ENCODE measurements around the gene ZNF689.
A peak's percentile ranks its signal among the peaks of the same experiment; 100 is the strongest.
"Not testable (repeated sequence)": the region's sequence is repeated elsewhere in the genome, so short reads cannot be mapped to it uniquely, and the experiment has no call there.

ZNF689 gene

DNA sequence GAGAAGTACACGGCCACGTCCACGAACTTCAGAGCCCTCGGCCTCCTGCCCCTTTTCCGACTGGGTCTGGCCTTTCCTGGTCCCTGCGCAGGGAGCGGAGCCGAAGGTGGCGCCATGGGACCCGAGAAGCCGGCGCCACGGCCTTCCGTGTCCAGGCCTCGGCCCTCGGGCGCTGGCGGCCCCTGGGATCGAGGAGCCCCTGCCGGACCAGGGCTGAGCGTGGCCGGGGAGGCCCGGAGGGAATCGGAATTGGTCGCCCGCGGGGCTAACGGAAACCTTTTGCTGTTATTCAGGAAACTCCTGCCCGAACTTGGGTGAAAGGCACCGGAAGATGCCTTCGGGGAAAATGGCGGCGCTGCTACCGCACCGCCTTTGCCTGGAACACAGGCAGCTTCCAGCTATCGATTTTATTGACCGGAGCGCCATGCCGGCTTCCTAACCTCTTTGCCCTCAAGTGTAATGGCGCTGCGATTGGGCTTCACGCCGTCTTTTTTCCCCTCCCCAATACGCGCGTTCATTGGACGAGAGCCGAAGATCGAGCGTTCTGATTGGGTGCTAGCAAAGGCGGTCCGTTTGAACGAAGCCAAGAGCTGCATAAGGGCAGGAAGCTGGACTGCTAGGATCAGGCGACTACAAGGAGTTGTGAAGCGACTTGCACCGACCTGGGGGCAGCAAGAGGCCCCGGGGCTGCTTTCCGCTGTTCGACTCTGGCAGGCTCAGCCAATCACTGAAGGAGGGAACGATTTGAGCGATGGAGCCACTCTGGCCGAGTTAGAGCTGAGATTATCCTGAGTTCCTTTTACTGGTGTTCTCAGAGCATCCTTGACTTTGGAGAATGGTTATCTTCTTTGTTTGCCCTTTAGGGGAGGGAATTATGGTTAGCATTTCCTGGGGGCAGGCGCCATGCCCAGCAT is at the start of gene ZNF689:
Gene ZNF689 (minus strand): TSS at position 464 of the 914 bp plus-strand sequence. CDS start 348 bp downstream, at position 116.
- peak; percentile 95 to 97 for DNase-seq

DNA sequence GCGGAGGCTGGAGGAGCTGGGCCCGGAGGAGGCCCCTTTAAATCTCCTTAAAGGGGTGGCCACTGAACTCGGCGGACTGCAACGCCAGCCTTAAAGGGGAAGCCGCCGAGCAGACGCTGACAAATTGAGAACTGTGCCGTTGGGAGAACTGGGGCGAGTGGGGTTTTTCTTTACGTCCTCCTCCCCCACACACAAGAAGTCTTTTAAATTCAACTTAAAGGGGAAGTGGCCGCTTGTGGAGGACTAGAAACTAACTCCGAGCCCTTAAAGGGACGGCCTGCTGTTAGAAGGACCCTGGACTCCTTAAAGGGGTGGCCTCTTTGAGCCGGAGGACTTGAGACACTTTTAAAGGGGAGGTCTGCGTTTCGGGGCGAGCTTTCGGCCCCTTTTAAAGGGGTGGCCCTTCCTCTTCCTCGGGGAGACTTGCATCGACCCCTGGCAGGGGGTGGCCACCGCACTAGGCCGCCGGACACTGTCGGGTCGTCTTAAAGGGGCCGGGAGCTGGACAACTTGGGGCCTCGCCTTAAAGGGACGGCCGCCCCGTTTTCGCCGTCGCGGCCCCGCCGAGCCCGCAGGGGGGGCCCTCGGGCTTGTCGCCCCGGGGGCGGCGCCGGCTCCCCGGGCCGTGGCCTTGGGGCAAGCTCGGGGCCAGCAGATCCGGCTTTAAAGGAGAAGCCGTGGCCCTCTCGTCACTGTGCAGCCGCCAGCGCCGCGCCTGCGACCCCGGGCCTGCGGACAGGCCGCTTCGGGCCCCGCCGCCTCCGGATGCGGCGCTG is 48.7 kb upstream of the ZNF689 start:
- peak; percentile 92 to 99 for DNase-seq

DNA sequence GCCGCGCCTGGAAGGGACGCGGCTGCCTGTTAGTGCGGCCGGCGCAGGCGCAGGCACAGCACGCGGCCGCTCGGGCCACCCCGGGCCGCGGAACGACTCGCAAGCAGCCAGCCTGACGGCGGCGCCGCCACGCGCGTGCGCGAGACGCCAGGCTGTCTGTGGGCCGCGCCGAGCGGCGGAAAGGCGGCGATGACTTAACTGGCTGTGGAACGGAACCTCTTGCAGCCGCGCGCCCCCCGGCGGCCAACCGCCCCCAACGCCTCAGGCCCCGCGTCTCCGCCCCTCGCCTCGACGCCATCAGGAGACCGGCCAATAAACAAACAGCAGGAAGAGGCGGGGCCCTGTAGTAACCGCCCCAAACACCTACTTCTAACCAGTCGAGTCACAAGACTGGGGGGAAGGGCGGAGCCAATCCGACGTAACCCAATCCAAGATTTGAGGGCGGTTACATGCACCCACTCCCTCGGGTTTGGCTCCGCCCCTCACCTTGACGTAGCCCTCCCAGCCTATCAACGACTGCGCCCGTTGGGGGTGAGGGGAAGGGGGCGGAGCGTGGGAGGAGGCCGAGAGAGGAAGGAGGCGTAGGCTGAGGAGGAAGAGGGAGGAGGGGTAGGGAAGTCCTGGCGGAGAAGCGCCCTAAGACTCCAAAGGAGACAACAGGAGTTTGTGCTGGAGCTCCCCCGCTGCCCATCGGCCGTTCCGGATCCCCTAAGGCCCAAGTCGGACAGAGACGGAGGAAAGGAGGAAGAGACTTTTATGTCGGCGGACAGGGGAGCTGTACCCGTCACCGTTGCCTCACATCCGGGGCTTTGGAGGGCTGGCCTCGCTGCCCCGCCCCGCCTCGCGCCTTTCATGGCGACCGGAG is 47.9 kb upstream of the ZNF689 start, which contains the start of gene FBRS:
Gene FBRS (plus strand): TSS at position 566 of the 865 bp plus-strand sequence. CDS start 1,088 bp downstream, outside the sequence.
- DNase-seq, result peak; percentile 100

DNA sequence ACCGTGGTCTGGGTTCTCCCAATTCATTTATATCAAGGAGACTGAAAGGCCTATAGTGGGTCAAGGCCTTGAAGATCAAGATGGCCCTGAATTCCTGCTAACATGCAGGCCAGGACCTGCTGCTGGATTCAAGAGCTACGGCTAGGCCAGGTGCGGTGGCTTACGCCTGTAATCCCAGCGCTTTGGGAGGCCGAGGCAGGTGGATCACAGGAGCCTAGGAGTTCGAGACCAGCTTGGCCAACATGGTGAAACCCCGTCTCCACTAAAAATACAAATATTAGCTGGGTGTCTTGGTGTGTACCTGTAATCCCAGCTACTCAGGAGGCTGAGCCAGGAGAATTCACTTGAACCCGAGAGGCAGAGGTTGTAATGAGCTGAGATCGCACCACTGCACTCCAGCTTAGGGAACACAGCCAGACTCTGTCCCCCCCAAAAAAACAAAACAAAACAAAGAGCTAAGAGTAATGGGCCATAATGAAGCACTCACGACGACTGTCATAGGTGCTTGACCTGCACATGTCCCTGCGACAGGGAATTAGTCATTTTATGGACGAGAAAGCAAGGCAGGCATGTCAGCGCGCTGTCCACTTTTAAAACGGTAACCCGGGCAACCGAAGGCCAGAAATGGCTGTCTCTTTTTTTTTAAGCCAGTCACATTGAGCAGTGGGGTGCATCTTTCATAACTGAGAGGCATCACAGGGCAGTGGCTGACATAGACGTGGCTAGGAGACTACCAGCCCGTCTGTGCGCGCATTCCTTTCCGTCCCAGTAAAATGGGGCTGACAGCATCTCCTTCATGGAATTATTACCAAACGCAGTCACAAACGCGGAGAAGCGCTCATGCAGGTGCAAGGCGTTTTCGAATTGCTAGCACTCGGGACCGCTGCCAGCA is 47.0 kb upstream of the ZNF689 start:
- DNase-seq, result no peak

DNA sequence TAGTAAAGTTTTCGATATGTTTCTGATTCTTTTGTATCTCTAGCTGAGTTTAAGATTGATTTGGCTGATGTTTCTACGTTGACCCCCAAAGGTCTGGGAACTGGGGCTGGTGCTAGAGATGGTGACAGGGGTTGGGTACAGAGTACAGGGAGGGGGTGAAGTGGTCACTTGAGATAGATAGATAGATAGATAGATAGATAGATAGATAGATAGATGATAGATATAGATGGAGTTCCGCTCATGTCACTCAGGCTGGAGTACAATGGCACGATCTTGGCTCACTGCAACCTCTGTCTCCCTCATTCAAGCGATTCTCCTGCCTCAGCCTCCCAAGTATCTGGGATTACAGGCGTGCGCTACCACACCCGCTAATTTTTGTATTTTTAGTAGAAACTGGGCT is 46.2 kb upstream of the ZNF689 start:
- no peak for DNase-seq

DNA sequence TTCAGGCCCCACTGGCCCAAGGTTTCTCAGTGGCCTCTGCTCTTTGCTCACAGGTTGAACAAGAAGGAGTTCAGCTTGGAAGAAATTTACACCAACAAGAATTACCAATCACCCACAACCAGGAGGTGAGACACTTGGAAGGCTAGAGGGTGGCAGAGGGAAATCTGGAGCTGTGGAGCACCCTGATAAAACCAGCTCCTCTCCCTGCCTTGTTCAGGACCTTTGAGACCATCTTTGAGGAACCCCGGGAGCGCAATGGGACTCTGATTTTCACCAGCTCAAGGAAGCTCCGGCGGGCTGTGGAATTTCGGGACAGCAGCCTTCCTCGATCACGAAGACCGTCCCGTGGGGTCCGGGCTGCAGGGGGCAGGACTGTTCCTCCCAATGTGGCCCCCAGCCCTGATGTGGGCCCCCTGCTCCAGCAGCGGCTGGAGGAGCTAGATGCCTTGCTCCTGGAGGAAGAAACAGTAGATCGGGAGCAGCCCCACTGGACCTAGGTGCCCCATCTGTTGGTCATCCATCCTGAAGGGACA is 45.7 kb upstream of the ZNF689 start:
- DNase-seq, result no peak

DNA sequence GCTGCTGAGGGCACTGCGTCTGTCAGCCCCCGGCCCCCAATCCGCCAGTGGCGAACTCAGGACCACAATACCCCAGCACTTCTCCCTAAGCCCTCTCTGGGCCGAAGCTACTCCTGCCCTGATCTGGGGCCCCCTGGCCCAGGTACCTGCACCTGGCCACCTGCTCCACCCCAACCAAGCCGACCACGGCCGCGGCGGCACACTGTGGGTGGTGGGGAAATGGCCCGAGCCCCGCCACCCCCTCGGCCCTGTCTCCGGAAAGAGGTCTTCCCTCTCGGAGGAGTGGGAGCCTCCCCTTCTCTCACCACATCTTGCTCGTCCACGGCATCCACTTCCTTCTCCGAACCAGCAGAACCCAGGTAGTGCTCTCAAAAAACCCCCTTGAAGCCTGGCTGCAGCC is 44.7 kb upstream of the ZNF689 start:
- no peak for DNase-seq

DNA sequence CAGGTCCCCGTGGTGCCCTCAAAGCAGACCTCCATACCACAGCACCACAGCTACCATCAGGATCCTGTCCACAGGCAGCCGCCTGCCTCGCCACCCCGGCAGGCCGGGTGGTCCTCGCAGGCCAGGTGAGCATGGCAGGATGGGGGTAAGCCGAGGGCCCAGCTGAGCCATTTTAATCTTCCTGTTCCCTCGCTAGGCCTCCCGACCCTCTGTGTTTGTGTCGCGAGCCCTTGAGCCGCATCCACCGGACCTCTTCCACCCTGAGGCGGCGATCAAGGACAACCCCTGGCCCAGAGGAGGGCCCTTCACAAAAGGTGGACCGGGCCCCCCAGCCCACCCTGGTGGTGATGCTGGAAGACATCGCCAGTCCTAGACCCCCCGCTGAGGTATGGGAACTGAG is 42.5 kb upstream of the ZNF689 start:
- DNase-seq, result no peak

DNA sequence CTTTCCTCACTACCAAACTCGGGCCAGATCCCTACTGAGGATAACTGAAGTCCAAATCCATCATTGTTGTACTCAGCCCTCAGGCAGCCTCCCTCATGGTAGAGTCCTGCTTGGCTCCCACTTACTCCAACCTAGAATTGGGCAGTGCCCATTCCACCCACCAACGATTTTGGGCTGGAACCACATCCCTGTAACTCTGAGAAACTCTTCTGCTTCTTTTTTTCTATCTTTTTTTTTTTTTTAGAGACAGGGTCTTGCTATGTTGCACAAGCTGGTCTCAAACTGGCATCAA is 41.8 kb upstream of the ZNF689 start:
- DNase-seq, result no peak

DNA sequence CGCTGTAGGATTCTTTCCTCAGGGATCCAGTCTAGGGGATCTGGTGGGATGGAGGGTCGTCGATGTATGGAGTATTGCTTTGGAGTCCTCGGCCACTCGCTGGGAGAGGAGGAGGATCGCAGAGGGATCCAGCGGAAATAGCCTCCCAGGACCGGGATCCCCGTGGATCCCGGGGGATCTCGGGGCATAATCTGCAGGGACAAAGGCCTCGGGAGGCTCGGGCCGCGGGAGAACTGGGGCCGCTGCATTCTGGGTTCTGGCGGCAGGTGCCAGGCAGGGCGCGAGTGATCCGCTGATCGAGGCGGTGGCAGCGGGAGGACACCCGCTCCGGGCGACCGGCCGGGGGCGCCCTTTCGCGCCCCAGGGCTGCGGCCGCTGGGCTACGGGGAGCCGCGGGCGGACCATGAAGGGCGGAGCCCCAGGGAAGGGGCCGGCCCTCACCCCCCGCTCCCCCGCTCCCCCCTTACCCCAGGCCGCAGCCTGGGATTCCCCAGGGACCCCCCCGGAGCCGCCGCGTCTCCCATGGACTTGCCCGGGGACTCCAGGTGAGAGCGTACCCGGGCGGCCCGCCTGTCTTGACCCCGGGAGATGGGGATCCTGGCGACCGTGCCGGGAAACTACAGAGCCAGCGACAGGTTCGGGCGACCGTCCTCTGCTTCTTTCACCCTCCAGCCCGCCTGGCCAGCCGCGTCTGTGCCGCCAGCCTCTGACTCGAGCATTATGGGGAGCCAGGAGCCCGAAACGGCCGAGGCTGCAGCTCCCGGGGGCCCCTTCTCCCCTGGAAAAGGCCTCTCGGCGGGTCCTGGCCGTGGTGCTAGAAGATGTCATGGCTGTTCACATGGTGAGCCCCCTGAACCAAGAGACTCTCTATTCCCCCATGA is 41.2 kb upstream of the ZNF689 start:
- DNase-seq, result peak in 1 of 2 donors; percentile 43

DNA sequence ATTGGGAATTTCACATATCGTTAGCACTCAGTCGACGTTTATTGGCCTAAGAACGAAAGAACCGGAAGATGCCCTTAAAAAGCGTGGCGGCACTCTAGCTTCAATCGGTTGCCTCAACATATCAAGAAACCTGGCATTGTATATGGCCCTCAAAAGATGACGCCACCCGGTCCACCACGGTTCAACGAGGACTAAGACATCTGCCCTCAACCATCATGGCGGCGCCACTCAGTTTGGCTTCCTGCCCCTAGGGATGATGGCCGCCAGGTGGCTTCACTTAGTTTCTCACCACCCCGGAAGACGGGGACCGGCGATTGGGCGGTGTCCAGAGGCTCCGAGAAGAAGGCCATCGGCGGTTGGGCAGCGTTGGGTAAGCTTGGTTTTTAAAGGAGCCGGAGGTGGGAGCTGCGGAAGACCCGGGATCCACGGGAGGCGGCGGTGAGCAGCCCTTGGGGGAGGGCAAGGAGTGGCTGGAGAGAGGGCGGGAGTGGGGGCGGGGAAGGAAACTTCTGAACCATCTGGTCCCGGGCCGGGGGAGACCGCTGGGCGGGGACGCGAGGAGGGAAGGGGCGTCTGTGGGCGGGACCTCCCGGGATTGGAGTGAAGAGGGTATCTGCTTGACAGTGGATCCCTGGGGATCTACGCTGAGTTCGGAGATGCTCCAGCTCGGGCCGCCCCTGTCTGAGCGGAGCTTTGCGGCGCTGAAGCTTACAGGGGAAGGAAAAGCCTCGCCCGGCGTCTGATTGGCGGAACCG is 40.4 kb upstream of the ZNF689 start, which contains the start of gene PRR14:
Gene PRR14 (plus strand): TSS at position 592 of the 755 bp plus-strand sequence. CDS start 686 bp downstream, outside the sequence.
- peak; percentile 99 for DNase-seq

DNA sequence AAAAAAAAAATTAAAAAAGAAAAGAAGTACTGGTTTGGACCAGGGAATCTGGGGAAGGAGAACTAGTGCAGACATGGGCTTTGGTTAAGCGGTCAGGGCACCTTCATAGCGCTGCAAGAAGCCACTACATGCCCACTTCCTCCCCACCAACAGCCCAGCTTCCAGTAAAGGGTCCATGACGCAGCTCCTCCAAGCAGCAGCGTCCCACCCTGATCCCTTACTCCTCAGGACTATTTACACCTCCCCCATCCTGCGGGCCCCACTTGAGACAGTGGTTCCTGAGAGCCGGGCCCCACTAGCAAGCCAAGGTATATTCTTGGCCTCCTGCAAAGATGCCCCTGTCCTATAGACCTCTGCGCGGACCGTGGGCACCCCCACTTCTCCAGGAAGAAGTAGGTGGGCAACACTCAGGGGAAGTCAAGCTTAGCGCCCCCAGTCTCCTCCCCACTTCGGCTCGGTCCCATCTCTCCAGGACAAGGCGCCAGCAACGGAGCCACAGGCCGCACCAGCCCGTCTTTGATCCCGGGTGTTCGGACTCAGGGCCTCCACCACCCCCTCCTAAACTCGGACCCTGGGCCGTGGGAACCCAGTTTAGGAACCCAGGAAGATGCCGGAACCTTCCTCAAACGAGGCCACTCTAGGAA is 39.7 kb upstream of the ZNF689 start:
- DNase-seq, result no peak

DNA sequence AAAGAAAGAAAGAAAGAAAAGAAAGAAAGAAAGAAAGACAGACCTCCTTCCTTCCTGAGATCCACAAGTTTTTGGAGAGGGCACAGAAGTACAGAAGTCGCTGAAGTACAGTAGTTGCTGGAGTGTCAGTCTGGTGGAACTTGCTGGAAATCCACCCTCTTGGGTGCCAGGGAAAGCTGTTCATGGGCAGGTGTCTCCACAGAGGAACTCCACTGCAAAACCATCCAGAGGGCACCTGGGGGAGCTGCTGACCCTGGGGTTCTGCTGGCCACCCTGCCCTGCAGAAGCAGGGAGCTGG is 37.0 kb upstream of the ZNF689 start:
- no peak for DNase-seq

DNA sequence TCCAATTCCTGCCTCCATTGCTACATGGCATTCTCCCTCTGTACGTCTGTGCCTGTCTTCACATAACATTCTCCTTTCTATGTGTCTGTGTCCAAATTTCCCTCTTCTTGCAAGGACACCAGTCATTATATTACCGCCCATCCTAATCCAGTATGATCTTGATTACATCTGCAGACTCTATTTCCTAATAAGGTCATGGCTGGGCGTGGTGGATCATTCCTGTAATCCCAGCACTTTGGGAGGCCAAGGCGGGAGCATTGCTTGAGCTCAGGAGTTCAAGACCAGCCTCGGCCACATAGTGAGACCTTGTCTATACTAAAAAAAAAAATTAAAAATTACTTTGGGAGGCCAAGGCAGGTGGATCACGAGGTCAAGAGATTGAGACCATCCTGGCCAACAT is 35.5 kb upstream of the ZNF689 start:
- no peak for DNase-seq

DNA sequence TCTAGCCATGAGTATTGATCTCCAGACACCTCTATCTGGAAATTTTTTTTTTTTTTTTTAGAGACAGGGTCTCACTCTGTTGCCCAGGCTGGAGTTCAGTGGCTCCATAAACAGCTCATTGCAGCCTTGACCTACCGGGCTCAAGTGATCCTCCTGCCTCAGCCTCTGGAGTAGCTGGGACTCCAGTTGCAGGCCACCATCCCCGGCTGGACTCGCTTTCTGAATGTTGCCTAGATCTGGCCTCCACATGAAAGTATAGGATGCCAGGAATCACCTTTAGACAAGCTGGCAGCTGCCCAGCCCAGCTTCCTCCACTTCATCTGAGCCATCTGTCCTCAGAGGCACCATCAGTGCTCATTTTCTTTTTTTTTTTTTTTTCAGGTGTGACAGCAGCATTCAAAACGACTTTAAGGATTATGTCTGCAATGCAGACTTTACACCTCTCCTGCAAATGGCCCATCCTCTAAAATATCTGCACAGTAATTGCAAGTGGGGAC is 34.2 kb upstream of the ZNF689 start:
- no peak for DNase-seq

DNA sequence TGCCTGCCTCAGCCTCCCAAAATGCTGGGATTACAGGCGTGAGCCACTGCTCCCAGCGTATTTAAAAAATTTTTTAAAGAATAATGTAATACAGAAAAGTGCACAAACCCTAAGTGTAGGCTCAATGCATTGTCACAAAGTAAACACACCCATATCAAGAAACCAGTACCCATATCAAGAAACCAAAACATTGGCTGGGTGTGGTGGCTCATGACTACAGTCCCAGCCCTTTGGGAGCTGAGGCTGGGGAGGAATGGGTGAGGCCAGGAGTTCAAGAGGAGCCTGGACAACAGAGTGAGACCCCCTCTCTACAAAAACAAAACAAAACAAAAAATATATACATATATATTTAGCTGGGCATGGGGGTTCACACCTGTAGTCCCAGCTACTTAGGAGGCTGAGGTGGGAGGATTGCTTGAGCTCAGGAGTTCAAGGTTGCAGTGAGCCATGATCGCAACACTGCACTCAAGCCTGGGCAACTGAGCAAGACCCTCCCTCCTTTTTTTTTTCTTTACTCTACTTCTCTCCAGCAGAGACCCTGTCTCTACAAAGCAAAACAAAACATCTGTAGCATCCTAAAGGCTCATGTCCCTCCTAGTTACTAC is 31.3 kb upstream of the ZNF689 start:
- no peak for DNase-seq

DNA sequence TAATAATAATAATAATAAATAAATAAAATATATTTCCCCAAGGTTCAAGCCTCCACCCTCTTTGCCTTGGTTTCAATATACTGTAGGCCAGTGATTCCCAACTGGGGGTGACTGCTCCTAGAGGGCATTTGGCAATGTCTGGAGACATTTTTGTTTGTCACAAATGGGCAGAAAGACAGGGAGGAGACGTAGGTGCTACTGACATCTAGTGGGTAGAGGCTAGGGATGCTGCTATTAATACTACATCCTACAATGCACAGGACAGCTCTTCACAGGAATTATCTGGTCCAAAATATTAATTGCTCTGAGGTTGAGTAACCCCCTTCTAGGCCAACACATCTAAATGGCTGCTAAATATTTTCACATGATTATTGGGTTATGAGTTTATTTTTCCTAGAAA is 27.8 kb upstream of the ZNF689 start:
- no peak for DNase-seq

DNA sequence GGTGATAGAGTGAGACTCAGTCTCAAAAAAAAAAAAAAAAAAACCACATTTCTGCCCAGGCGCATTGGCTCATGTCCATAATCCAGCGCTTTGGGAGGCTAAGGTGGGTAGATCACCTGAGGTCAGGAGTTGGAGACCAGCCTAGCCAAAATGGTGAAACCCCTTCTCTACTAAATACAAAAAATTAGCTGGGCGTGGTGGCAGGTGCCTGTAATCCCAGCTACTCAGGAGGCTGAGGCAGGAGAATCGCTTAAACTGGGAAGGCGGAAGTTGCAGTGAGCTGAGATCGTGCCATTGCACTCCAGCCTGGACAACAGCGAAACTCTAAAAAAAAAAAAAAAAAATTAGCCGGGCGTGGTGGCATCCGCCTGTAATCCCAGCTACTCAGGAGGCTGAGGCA is 26.9 kb upstream of the ZNF689 start:
- not testable (repeated sequence) for DNase-seq

DNA sequence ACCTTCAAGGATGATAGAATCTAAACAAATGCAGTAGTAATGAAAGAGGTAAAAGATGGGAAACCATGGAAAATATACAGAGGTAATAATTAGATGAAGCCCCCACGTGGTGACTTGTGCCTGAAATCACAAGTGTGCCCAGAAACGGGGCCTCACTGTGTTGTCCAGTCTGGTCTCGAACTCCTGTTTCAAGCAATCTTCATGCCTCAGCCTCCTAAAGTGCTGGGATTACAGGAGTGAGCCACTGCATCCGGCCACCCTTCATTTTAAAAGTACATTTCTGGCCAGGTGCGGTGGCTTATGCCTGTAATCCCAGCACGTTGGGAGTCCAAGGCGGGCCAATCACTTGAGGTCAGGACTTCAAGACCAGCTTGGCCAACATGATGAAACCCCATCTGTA is 26.4 kb upstream of the ZNF689 start:
- DNase-seq, result no peak
